Prostate gland (tissue), 2 donors: Measurements from ENCODE around the gene CEBPE.

Experiments
- CTCF ChIP-seq, 4 experiments: fragments of 200-600 bp in 2 of 4; fragments of 450-650 bp in 2 of 4; sonication (generic) in 2 of 4; IDR thresholded peaks; 1 replicate in 3 of 4; 2 replicates in 1 of 4; pipeline ENCODE4 v1.5.1; 2016 to 2019; ENCODE audit warnings: antibody characterized with exemption in 4 of 4, mild to moderate bottlenecking in 2 of 4, moderate library complexity in 2 of 4
- POLR2A ChIP-seq: fragments of 450-650 bp; IDR thresholded peaks from one replicate; pipeline ENCODE4 v1.6.1; 2016; ENCODE audit warnings: antibody characterized with exemption, mild to moderate bottlenecking

GRCh38 chr14:23097786-23098185, 21.3 kb downstream of the CEBPE start:
- TF ChIP-seq CTCF (IDR thresholded peaks at IDR 0.05) (no peak), POLR2A (no peak)
